ENCODE measurements around the gene TARBP1. TPM values are rescaled to one million over a fixed set of nuclear protein-coding genes. Genes with fewer than 3 reads are reported as not detected.
"Not testable (repeated sequence)": the region's sequence is repeated elsewhere in the genome, so short reads cannot be mapped to it uniquely, and the experiment has no call there.

TARBP1 gene
- total RNA-seq, 1 donor from 2014 or later = 10.8 TPM

GRCh38 chr1:234408757-234409156 is 70.2 kb downstream of the TARBP1 start:
- ATAC-seq = no peak

GRCh38 chr1:234406871-234407270 is 72.1 kb downstream of the TARBP1 start:
- no peak for DNase-seq
- ATAC-seq = no peak
- intact Hi-C loops (cut with micrococcal nuclease) = no loop called here

More at GRCh38 chr1:234408757-234409156, 70.2 kb downstream of the TARBP1 start:
- intact Hi-C loops (cut with micrococcal nuclease) = no loop called here
- no peak for DNase-seq

GRCh38 chr1:234405676-234406075 is 73.3 kb downstream of the TARBP1 start:
- intact Hi-C loops (cut with micrococcal nuclease) = no loop called here

GRCh38 chr1:234402939-234403338 is 76.0 kb downstream of the TARBP1 start:
- ATAC-seq (no peak), DNase-seq (no peak)
- intact Hi-C loops (cut with micrococcal nuclease) = no loop called here

More at GRCh38 chr1:234405676-234406075, 73.3 kb downstream of the TARBP1 start:
- DNase-seq (no peak), ATAC-seq (no peak)

GRCh38 chr1:234401658-234402057 is 77.3 kb downstream of the TARBP1 start:
- DNase-seq (no peak), ATAC-seq (no peak)
- intact Hi-C loops (cut with micrococcal nuclease) = no loop called here

- DNase-seq = no peak
- no peak for ATAC-seq
- intact Hi-C loops (cut with micrococcal nuclease) = no loop called here
Observed at GRCh38 chr1:234400773-234401172, 78.2 kb downstream of the TARBP1 start.

GRCh38 chr1:234399515-234399914 is 79.5 kb downstream of the TARBP1 start:
- DNase-seq; ATAC-seq; intact Hi-C loops (cut with micrococcal nuclease): not testable (repeated sequence)

- ATAC-seq (no peak), DNase-seq (no peak)
- intact Hi-C loops (cut with micrococcal nuclease) = no loop called here
Observed at GRCh38 chr1:234398849-234399381, 80.1 kb downstream of the TARBP1 start.

GRCh38 chr1:234397732-234398131 is 81.2 kb downstream of the TARBP1 start:
- intact Hi-C loops (cut with micrococcal nuclease) = no loop called here
- DNase-seq (no peak), ATAC-seq (no peak)

GRCh38 chr1:234396871-234397270 is 82.1 kb downstream of the TARBP1 start:
- intact Hi-C loops (cut with micrococcal nuclease) = no loop called here
- DNase-seq = no peak
- no peak for ATAC-seq

GRCh38 chr1:234396092-234396491 is 82.9 kb downstream of the TARBP1 start:
- ATAC-seq = no peak
- intact Hi-C loops (cut with micrococcal nuclease) = no loop called here
- no peak for DNase-seq

- ATAC-seq (no peak), DNase-seq (no peak)
- intact Hi-C loops (cut with micrococcal nuclease) = no loop called here
Observed at GRCh38 chr1:234395297-234395696, 83.7 kb downstream of the TARBP1 start.

- intact Hi-C loops (cut with micrococcal nuclease) = no loop called here
- DNase-seq (no peak), ATAC-seq (no peak)
Observed at GRCh38 chr1:234393190-234393589, 85.8 kb downstream of the TARBP1 start.

GRCh38 chr1:234388094-234388493 is 90.9 kb downstream of the TARBP1 start:
- intact Hi-C loops (cut with micrococcal nuclease) = no loop called here
- DNase-seq (no peak), ATAC-seq (no peak)

GRCh38 chr1:234386122-234386521 is 92.9 kb downstream of the TARBP1 start:
- no peak for ATAC-seq
- DNase-seq = no peak
- intact Hi-C loops (cut with micrococcal nuclease) = no loop called here

- no peak for ATAC-seq
- no peak for DNase-seq
- intact Hi-C loops (cut with micrococcal nuclease) = no loop called here
Observed at GRCh38 chr1:234381699-234382555, 97.1 kb downstream of the TARBP1 start.

GRCh38 chr1:234379591-234380109 is 99.3 kb downstream of the TARBP1 start:
- intact Hi-C loops (cut with micrococcal nuclease); ATAC-seq; DNase-seq: not testable (repeated sequence)

- intact Hi-C loops (cut with micrococcal nuclease) = no loop called here
- ATAC-seq (no peak), DNase-seq (no peak)
Observed at GRCh38 chr1:234375672-234376071, 103.3 kb downstream of the TARBP1 start.

GRCh38 chr1:234373959-234374254 is 105.1 kb downstream of the TARBP1 start:
- DNase-seq = no peak
- peak; percentile 58 for ATAC-seq
- intact Hi-C loops (cut with micrococcal nuclease) = no loop called here

GRCh38 chr1:234373064-234373958 is 105.7 kb downstream of the TARBP1 start, which contains the start of gene COA6:
COA6 (plus strand) TSS chr1:234373456; CDS start chr1:234373467, 11 bp downstream.
- peak; percentile 93 for DNase-seq
- peak; percentile 97 for ATAC-seq
- intact Hi-C loops (cut with micrococcal nuclease) = no loop called here

Measured in left ventricle myocardium superior (tissue), 1 donor.